OCI-LY7 (cell line): ENCODE measurements around the gene UMAD1.

Experiments used
- CTCF ChIP-seq: fragments of 200-600 bp; sonication (generic); conservative IDR thresholded peaks from 2 replicates; pipeline ENCODE4 v1.5.1; 2014; ENCODE audit warnings: mild to moderate bottlenecking, antibody characterized with exemption, low read length, moderate library complexity, mixed read lengths
- EZH2phosphoT487 ChIP-seq: fragments of 200-600 bp; sonication (generic); IDR thresholded peaks from 2 replicates; pipeline ENCODE4 v1.6.1; 2018; ENCODE audit warnings: low read depth, borderline replicate concordance, mild to moderate bottlenecking, mixed run types, antibody characterized with exemption, low read length, moderate library complexity, mixed read lengths

GRCh38 chr7:7861211-7861633 is 220.7 kb downstream of the UMAD1 start:
- TF ChIP-seq CTCF, result no peak
- no peak for TF ChIP-seq EZH2phosphoT487
